Measurements from ENCODE around the gene ARMC6. TPM values are rescaled to one million over a fixed set of nuclear protein-coding genes. Genes with fewer than 3 reads are reported as not detected.

Gene ARMC6
- total RNA-seq, 1 experiment from 2014 or later: 102 TPM

- Histone ChIP-seq H3K9me2 (replicated peaks; ENCODE audit: low read length) (no peaks in the 10 kb centered on the region), H4K20me1 (ENCODE audit: low read length) (no peaks in the 10 kb centered on the region), H3F3A (ENCODE audit: low read length, unreplicated experiment) (no peaks in the 10 kb centered on the region), H2AFZ (ENCODE audit: low read length) (no peak overlapping the region), H3K4me1 (ENCODE audit: insufficient read depth, low read length) (no peaks in the 10 kb centered on the region), H3K9me3 (ENCODE audit: low read length) (no peaks in the 10 kb centered on the region), H3K4me3 (ENCODE audit: low read length) (no peak overlapping the region), H3K79me2 (ENCODE audit: low read length) (no peaks in the 10 kb centered on the region), H3K36me3 (ENCODE audit: low read depth, low read length) (no peaks in the 10 kb centered on the region), H3K27me3 (ENCODE audit: low read length) (no peaks in the 10 kb centered on the region), H3K27ac (ENCODE audit: low read length) (no peak overlapping the region), H3K4me2 (ENCODE audit: low read length) (no peak overlapping the region), H3K9ac (ENCODE audit: low read length) (no peak overlapping the region)
- ATAC-seq (peak; percentile 35; the same call in 1 of the 2 replicates), DNase-seq (peak; percentile 26)
- TF ChIP-seq EZH2phosphoT487 (IDR thresholded peaks at IDR 0.05; ENCODE audit: borderline replicate concordance, low read length) (no peak), EZH2 (IDR thresholded peaks at IDR 0.05; ENCODE audit: low read length, unreplicated experiment) (no peak), CTCF (conservative IDR thresholded peaks at IDR 0.05; ENCODE audit: low read depth, low read length) (no peak)
- no TSS peak for BruUV-seq (replicated peaks)
- intact Hi-C loops (cut with micrococcal nuclease): no loop called here
- ChIA-PET CTCF (no interaction called here), POLR2A (ENCODE audit: unreplicated experiment) (no interaction called here)
Observed at GRCh38 chr19:19098084-19098702, 64.8 kb downstream of the ARMC6 start.

- Histone ChIP-seq H3K79me2 (ENCODE audit: low read length) (no peaks in the 10 kb centered on the region), H4K20me1 (ENCODE audit: low read length) (no peaks in the 10 kb centered on the region), H3K4me1 (ENCODE audit: insufficient read depth, low read length) (no peaks in the 10 kb centered on the region), H3K9me3 (ENCODE audit: low read length) (no peaks in the 10 kb centered on the region), H2AFZ (ENCODE audit: low read length) (no peak overlapping the region), H3K4me2 (ENCODE audit: low read length) (no peak overlapping the region), H3K27ac (ENCODE audit: low read length) (no peak overlapping the region), H3K9me2 (replicated peaks; ENCODE audit: low read length) (no peaks in the 10 kb centered on the region), H3K27me3 (ENCODE audit: low read length) (no peaks in the 10 kb centered on the region), H3K9ac (ENCODE audit: low read length) (no peak overlapping the region), H3K36me3 (ENCODE audit: low read depth, low read length) (no peaks in the 10 kb centered on the region), H3F3A (ENCODE audit: low read length, unreplicated experiment) (no peaks in the 10 kb centered on the region), H3K4me3 (ENCODE audit: low read length) (no peak overlapping the region)
- DNase-seq (no peak), ATAC-seq (peak; percentile 15; the same call in 1 of the 2 replicates)
- no TSS peak for BruUV-seq (replicated peaks)
- ChIA-PET CTCF (no interaction called here), POLR2A (ENCODE audit: unreplicated experiment) (no interaction called here)
- intact Hi-C loops (cut with micrococcal nuclease): no loop called here
- TF ChIP-seq EZH2 (IDR thresholded peaks at IDR 0.05; ENCODE audit: low read length, unreplicated experiment) (no peak), EZH2phosphoT487 (IDR thresholded peaks at IDR 0.05; ENCODE audit: borderline replicate concordance, low read length) (no peak), CTCF (conservative IDR thresholded peaks at IDR 0.05; ENCODE audit: low read depth, low read length) (no peak)
Observed at GRCh38 chr19:19098703-19099632, 65.6 kb downstream of the ARMC6 start.

GRCh38 chr19:19101540-19101939 is 68.1 kb downstream of the ARMC6 start:
- intact Hi-C loops (cut with micrococcal nuclease): no loop called here
- H3K4me1 ChIP-seq (ENCODE audit: insufficient read depth, low read length): no peaks in the 10 kb centered on the region

More at GRCh38 chr19:19101540-19101939, 68.1 kb downstream of the ARMC6 start:
- Histone ChIP-seq H3K36me3 (ENCODE audit: low read depth, low read length) (no peaks in the 10 kb centered on the region), H3K9me2 (replicated peaks; ENCODE audit: low read length) (no peaks in the 10 kb centered on the region), H3K4me2 (ENCODE audit: low read length) (no peak overlapping the region), H3K4me3 (ENCODE audit: low read length) (no peak overlapping the region), H3F3A (ENCODE audit: low read length, unreplicated experiment) (no peaks in the 10 kb centered on the region), H2AFZ (ENCODE audit: low read length) (no peak overlapping the region), H3K79me2 (ENCODE audit: low read length) (no peaks in the 10 kb centered on the region), H3K9me3 (ENCODE audit: low read length) (no peaks in the 10 kb centered on the region), H3K27ac (ENCODE audit: low read length) (no peak overlapping the region), H4K20me1 (ENCODE audit: low read length) (no peaks in the 10 kb centered on the region), H3K27me3 (ENCODE audit: low read length) (no peaks in the 10 kb centered on the region), H3K9ac (ENCODE audit: low read length) (no peak overlapping the region)
- BruUV-seq (replicated peaks): no TSS peak
- no peak for DNase-seq
- ATAC-seq: no peak
- POLR2A ChIA-PET (ENCODE audit: unreplicated experiment): no interaction called here
- CTCF ChIA-PET: no interaction called here
- TF ChIP-seq CTCF (conservative IDR thresholded peaks at IDR 0.05; ENCODE audit: low read depth, low read length): no peak
- TF ChIP-seq EZH2 (IDR thresholded peaks at IDR 0.05; ENCODE audit: low read length, unreplicated experiment): no peak
- no peak for TF ChIP-seq EZH2phosphoT487 (IDR thresholded peaks at IDR 0.05; ENCODE audit: borderline replicate concordance, low read length)

Data from PC-3 (cell line).